22Rv1 (cell line): ENCODE measurements around the gene PTRHD1.

Experiments used
- H3K27ac ChIP-seq: fragments of 450-650 bp; 2 replicates; pipeline ENCODE4 v1.5.1; 2017
- CTCF ChIP-seq: fragments of 450-650 bp; IDR thresholded peaks from 2 replicates; pipeline ENCODE4 v1.5.1; 2017; ENCODE audit warnings: mild to moderate bottlenecking
- ZFX ChIP-seq: fragments of 450-650 bp; IDR thresholded peaks from 2 replicates; pipeline ENCODE4 v1.6.1; 2017; ENCODE audit warnings: antibody characterized with exemption, borderline replicate concordance

The PTRHD1 gene

GRCh38 chr2:24832521-24832920 is 39.3 kb upstream of the PTRHD1 start:
- TF ChIP-seq ZFX (no peak), CTCF (no peak)
- H3K27ac ChIP-seq: no peak overlapping the region

- TF ChIP-seq CTCF (no peak), ZFX (no peak)
- H3K27ac ChIP-seq: no peak overlapping the region
Observed at GRCh38 chr2:24832073-24832461, 38.9 kb upstream of the PTRHD1 start.

- TF ChIP-seq CTCF (no peak), ZFX (no peak)
- H3K27ac ChIP-seq: no peak overlapping the region
Observed at GRCh38 chr2:24831221-24832072, 38.3 kb upstream of the PTRHD1 start.

- TF ChIP-seq CTCF (no peak), ZFX (no peak)
- no peak overlapping the region for H3K27ac ChIP-seq
Observed at GRCh38 chr2:24830786-24831185, 37.6 kb upstream of the PTRHD1 start.

GRCh38 chr2:24830351-24830750 is 37.2 kb upstream of the PTRHD1 start:
- TF ChIP-seq ZFX: no peak
- no peak overlapping the region for H3K27ac ChIP-seq

GRCh38 chr2:24828238-24828996 is 35.2 kb upstream of the PTRHD1 start:
- TF ChIP-seq ZFX (no peak), CTCF (no peak)
- H3K27ac ChIP-seq: no peak overlapping the region

GRCh38 chr2:24827321-24828237 is 34.4 kb upstream of the PTRHD1 start:
- H3K27ac ChIP-seq: peak overlapping the region; percentile 13; the same call in 1 of the 2 replicates
- no peak for TF ChIP-seq ZFX
- TF ChIP-seq CTCF: peak; percentile 84
